ENCODE results near the gene FANCM.
"Not testable (repeated sequence)": the region's sequence is repeated elsewhere in the genome, so short reads cannot be mapped to it uniquely, and the experiment has no call there.

FANCM gene

DNA sequence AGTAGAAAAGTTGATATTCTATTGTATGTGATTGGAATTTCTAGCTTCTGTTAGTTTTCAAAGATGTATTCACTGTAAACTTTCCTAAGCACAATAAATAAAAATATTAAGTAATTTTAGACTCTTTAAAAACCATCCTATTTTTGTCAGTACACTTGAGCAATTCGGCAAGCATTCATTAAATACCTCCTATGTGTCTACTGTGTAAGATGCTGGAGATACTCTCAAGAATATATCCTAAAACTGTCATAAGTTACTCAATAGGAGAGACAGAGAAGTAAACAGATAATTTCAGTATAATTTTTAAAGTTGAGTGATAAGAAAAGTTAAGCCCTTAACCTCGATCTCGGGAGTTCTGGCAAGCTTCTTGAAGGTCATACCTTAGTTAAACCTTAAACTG lies 46.1 kb downstream of the FANCM start:
- Mint-ChIP-seq H3K4me1 (no peaks in the 10 kb centered on the region), H3K9me3 (no peaks in the 10 kb centered on the region), H3K36me3 (peaks cover 23% of the 10 kb centered on the region), H3K27ac (no peak overlapping the region), H3K4me3 (no peak overlapping the region), H3K27me3 (no peaks in the 10 kb centered on the region)
- ATAC-seq, result no peak

DNA sequence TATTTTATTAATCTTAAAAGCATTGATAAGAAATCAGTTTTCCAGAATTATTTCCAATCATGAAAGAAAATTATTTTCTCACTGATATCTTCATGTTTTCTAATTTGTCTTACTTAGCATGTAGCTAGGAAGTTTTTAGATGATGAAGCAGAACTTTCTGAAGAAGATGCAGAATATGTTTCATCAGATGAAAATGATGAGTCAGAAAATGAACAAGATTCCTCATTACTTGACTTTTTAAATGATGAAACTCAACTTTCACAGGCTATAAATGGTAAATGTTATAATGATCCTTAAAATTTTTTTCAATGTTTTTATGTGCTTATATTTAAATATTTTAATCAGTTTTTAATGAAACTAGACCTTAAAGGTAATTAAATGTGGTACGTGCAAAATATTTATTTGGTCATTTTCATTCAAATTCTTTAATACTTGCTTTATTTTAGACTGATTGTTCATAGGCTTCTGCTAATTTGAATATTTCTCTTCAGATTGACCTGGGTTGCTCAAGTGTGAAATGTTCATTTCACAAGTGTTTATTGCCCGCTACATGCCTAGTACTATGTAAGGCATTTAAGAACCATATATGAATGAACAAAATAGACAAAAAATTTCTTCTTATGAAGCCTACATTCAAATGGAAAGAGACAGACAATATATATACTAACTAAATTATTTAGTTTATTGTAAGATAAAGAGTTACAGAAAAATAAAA lies 49.5 kb downstream of the FANCM start:
- Mint-ChIP-seq H3K36me3 (peaks cover 23% of the 10 kb centered on the region), H3K9me3 (no peaks in the 10 kb centered on the region), H3K4me3 (no peak overlapping the region), H3K4me1 (no peaks in the 10 kb centered on the region), H3K27ac (no peak overlapping the region), H3K27me3 (no peaks in the 10 kb centered on the region)
- no peak for ATAC-seq

DNA sequence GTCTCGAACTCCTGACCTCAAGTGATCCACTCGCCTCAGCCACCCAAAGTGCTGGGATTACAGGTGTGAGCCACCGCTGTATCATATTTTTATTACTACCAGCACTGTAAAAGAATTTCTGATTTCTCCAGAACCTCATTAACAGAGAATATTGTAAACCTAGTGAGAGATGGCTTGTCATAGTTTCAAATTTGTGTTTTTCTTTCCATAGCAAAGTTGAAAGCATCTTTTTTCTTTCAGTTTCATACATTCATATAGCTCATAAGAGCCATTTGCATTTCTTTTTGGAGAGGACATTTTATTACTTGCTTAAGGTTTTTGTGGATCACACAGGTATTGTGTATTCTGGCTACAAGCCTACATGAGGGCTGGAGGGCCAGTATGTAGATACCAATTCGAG lies 59.2 kb downstream of the FANCM start:
- H3K4me3 Mint-ChIP-seq, result no peak overlapping the region
- H3K9me3 Mint-ChIP-seq, result no peaks in the 10 kb centered on the region
- H3K27me3 Mint-ChIP-seq, result no peaks in the 10 kb centered on the region
- no peaks in the 10 kb centered on the region for H3K4me1 Mint-ChIP-seq
- peak overlapping the region; percentile 3 for H3K27ac Mint-ChIP-seq
- no peak for ATAC-seq
- peaks cover 28% of the 10 kb centered on the region for H3K36me3 Mint-ChIP-seq

DNA sequence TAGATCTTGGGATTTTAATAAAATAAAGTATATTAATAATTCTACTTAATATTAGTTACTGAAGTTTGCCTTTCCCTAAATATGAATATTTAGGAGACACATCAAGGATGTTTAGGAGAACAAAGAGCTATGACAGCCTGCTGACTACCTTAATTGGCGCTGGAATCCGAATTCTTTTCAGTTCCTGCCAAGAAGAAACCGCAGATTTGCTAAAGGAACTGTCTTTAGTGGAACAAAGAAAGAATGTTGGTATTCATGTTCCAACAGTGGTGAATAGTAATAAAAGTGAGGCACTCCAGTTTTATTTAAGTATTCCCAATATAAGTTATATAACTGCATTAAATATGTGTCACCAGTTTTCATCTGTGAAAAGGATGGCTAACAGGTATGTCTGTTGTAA lies 62.8 kb downstream of the FANCM start:
- Mint-ChIP-seq H3K27ac (no peak overlapping the region), H3K4me1 (no peaks in the 10 kb centered on the region), H3K4me3 (no peak overlapping the region), H3K9me3 (no peaks in the 10 kb centered on the region), H3K27me3 (no peaks in the 10 kb centered on the region), H3K36me3 (peaks cover 27% of the 10 kb centered on the region)
- no peak for ATAC-seq

DNA sequence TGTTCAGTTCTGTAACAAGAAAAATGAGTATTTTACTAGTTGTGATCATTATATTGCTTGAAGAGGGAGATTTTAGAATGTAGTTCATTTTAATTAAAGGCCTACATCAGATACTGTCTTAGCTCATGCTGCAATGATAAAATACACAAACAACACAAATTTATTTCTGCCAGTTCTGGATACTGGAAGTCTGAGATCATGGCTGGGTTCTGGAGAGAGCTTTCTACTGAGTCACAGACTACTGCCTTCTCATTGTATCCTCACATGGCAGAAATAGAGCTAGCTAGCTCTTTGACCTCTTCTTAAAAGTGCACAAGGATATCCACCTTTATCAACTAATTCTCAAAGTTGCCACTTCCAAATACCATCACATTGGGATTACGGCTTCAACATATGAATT lies 63.5 kb downstream of the FANCM start:
- ATAC-seq, result no peak
- no peaks in the 10 kb centered on the region for H3K9me3 Mint-ChIP-seq
- no peak overlapping the region for H3K27ac Mint-ChIP-seq
- no peak overlapping the region for H3K4me3 Mint-ChIP-seq
- H3K4me1 Mint-ChIP-seq, result no peaks in the 10 kb centered on the region
- H3K36me3 Mint-ChIP-seq, result peaks cover 27% of the 10 kb centered on the region
- H3K27me3 Mint-ChIP-seq, result no peaks in the 10 kb centered on the region

DNA sequence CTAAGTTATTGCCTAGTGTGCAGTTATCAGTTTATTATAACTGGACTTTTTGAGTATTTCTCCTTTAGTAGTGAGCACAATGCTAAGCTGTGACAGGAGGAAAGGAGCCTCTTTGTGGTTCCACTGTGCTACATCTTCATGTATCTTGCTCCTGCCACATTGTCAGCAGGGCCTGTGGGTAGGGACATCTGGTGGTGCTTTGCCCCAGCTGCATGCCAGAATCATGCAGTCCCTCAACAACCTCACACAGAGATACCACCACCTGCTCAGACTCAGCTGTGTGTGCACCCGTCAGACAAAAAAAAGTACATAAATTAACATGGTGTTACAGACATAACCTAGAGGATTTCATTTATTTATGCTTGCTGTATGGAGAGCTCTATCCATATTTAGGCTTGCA lies 66.2 kb downstream of the FANCM start:
- peaks cover 26% of the 10 kb centered on the region for H3K36me3 Mint-ChIP-seq
- H3K27me3 Mint-ChIP-seq, result no peaks in the 10 kb centered on the region
- no peak overlapping the region for H3K4me3 Mint-ChIP-seq
- no peaks in the 10 kb centered on the region for H3K4me1 Mint-ChIP-seq
- no peaks in the 10 kb centered on the region for H3K9me3 Mint-ChIP-seq
- no peak for ATAC-seq
- peak overlapping the region; percentile 24 for H3K27ac Mint-ChIP-seq

DNA sequence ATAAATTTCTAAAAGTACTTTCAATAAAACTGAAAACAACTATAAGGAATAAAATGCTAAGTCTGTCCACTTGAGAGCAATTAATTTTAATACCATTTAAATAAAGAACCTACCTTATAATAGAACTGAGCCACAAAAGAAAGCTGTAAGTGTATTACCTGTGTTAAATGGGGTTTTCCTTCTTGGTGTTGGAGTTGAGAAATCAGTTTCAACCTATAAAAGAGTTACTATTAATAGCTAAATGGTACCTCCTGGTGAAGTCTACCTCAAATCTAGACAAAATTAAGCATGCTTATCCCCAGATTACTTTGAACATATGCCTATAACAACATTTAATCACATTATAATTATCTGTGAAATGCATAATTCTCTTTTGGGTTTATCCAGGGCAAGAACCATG lies 68.5 kb downstream of the FANCM start:
- no peaks in the 10 kb centered on the region for H3K4me1 Mint-ChIP-seq

DNA sequence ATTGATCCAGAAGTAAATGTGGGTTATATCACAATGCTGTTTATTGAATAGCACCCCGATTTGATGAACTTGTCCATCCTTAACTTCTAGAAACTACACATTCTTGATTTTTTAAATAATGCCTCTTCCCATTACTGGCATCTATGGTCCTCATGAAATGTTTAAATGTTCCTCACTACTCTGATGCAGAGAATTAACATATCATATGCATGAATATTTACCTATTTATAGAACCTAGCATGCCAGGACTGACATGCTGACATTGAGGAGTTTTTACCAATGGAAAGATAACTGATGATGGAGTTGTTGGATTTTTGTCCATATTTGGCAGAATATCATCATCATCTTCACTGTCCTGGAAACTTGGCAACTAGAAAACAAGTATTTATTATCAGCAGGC lies 74.4 kb downstream of the FANCM start:
- Mint-ChIP-seq H3K36me3 (peaks cover 52% of the 10 kb centered on the region), H3K4me3 (no peak overlapping the region), H3K27me3 (no peaks in the 10 kb centered on the region), H3K27ac (no peak overlapping the region), H3K9me3 (no peaks in the 10 kb centered on the region), H3K4me1 (no peaks in the 10 kb centered on the region)
- no peak for ATAC-seq

More for the DNA sequence above, 68.5 kb downstream of the FANCM start:
- Mint-ChIP-seq H3K36me3 (peaks cover 33% of the 10 kb centered on the region), H3K27me3 (no peaks in the 10 kb centered on the region), H3K4me3 (no peak overlapping the region), H3K9me3 (no peaks in the 10 kb centered on the region), H3K27ac (no peak overlapping the region)
- no peak for ATAC-seq

DNA sequence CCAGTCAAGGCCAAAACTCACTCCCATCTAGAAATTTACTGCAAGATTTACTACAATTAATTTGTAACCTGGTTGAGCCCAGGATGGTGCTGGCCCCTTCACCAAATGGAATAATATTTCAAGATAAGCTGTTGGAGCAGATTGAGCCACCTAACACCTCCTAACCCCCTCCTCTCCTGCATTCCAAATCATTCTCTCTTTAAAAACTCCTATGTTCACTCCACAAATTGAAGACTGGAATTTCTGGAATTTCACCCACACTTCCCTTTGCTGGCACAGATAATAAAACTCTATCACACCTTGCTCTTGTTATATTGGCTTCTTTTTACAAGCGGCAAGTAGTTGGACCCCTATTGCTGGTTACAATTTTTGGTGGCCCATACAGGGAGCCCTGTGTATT lies 75.6 kb downstream of the FANCM start:
- no peak for ATAC-seq
- H3K9me3 Mint-ChIP-seq, result no peaks in the 10 kb centered on the region
- H3K4me1 Mint-ChIP-seq, result no peaks in the 10 kb centered on the region
- H3K4me3 Mint-ChIP-seq, result no peak overlapping the region
- no peaks in the 10 kb centered on the region for H3K27me3 Mint-ChIP-seq
- H3K36me3 Mint-ChIP-seq, result peaks cover 46% of the 10 kb centered on the region
- H3K27ac Mint-ChIP-seq, result peak overlapping the region; percentile 8

DNA sequence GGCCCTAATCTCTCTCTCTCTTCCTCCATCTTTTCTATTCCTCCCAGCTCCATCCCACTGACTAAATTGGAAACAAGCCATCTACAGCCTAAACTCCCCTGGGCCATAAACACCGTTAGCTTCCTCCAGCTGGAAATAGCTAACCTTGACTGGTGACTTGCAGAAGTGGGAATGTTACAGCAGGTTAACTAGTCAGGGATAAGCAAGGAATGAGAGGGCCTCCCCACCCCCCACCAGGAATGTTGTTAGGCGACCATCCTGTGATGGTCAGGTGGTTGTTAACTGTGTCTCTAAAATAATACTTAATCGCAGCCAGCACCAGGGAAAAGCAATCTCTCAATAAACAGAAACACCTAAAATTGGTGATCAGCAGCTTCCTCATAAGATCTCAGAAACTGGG lies 76.5 kb downstream of the FANCM start:
- no peaks in the 10 kb centered on the region for H3K27me3 Mint-ChIP-seq
- no peaks in the 10 kb centered on the region for H3K4me1 Mint-ChIP-seq
- no peak overlapping the region for H3K4me3 Mint-ChIP-seq
- H3K36me3 Mint-ChIP-seq, result peaks cover 45% of the 10 kb centered on the region
- no peak for ATAC-seq
- no peaks in the 10 kb centered on the region for H3K9me3 Mint-ChIP-seq
- H3K27ac Mint-ChIP-seq, result no peak overlapping the region

DNA sequence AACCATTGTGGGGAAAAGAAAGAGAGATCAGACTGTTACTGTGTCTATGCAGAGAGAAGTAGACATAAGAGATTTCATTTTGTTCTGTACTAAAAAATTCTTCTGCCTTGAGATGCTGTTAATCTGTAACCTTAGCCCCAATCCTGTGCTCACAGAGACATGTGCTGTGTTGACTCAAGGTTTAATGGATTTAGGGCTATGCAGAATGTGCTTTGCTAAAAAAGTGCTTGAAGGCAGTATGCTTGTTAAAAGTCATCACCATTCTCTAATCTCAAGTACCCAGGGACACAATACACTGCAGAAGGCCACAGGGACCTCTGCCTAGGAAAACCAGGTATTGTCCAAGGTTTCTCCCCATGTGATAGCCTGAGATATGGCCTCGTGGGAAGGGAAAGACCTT lies 78.0 kb downstream of the FANCM start:
- not testable (repeated sequence) for H3K27me3 Mint-ChIP-seq, ATAC-seq, H3K27ac Mint-ChIP-seq, H3K4me3 Mint-ChIP-seq, H3K4me1 Mint-ChIP-seq, H3K9me3 Mint-ChIP-seq
- H3K36me3 Mint-ChIP-seq, result peaks cover 50% of the 10 kb centered on the region

DNA sequence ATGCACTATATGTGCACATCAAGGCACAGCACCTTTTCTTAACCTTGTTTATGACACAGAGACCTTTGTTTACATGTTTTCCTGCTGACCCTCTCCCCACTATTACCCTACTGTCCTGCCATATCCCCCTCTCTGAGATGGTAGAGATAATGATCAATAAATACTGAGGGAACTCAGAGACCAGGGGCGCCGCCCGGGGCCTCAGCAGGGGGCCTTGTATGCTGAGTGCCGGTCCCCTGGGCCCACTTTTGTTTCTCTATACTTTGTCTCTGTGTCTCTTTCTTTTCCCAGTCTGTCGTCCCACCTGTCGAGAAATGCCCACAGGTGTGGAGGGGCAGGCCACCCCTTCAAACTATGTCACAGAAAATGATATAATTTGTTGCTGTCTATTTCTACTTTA lies 78.6 kb downstream of the FANCM start:
- H3K27ac Mint-ChIP-seq, result not testable (repeated sequence)

DNA sequence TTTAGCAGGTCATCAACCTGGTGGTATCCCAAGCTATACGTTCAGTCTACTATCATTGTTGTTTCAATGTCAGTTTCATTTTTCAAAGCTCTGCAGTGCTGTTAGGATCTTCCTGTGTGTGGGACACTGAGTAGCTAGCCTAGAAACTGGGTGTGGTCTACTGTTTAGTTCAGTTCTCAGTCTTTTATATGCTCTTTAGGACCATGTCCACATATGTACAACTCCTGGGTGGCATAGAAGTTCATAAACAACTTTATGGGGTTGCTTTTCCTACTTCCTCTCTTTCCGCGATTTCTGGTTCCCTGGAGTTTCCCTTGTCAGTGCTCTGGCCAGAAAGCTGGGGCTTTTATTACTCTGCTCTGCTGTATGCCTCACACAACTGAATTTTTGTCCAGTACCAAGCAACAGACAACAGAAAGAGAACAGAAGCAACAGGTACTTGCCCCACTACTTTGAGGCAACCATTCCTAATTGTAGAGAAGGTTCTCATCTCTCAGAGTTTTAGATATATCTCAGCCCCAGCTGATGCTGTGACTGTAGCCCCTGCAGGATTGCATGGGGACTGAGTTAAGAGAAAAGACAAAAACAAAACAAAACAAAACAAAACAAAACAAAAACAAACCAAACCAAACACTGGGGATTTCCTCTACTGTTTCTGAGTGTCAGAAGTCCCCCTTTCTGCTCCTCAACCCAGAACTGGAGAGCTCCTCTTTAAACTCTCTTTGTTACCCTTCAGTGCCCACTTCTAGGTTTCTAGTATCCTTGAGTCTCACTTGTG lies 86.9 kb downstream of the FANCM start:
- no peak for ATAC-seq
- Mint-ChIP-seq H3K4me3 (no peak overlapping the region), H3K27ac (peak overlapping the region; percentile 49), H3K36me3 (peaks cover 68% of the 10 kb centered on the region), H3K27me3 (no peaks in the 10 kb centered on the region), H3K9me3 (no peaks in the 10 kb centered on the region), H3K4me1 (no peaks in the 10 kb centered on the region)

More for the DNA sequence above, 78.6 kb downstream of the FANCM start:
- not testable (repeated sequence) for H3K27me3 Mint-ChIP-seq, ATAC-seq, H3K9me3 Mint-ChIP-seq, H3K4me1 Mint-ChIP-seq, H3K4me3 Mint-ChIP-seq
- H3K36me3 Mint-ChIP-seq, result peaks cover 53% of the 10 kb centered on the region

DNA sequence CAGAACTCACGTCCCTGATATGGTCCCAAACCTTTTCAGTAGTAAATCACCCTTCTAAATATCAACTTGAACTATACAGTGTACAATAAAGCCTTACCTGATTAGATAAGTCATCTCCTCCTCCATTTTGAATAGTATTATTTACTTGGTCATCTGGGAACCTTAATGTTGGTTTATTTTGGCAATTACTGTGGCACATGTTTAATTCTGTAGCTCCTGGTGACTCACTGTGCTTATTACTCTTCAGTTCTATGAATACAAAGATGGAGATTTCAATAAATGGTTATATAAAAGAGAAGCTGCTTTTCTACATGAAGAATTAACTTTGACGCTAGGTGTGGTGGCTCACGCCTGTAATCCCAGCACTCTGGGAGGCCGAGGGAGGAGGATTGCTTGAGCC lies 91.8 kb downstream of the FANCM start:
- Mint-ChIP-seq H3K9me3 (no peaks in the 10 kb centered on the region), H3K36me3 (peaks cover 68% of the 10 kb centered on the region), H3K27ac (no peak overlapping the region), H3K27me3 (no peaks in the 10 kb centered on the region), H3K4me3 (no peak overlapping the region), H3K4me1 (no peaks in the 10 kb centered on the region)
- no peak for ATAC-seq

DNA sequence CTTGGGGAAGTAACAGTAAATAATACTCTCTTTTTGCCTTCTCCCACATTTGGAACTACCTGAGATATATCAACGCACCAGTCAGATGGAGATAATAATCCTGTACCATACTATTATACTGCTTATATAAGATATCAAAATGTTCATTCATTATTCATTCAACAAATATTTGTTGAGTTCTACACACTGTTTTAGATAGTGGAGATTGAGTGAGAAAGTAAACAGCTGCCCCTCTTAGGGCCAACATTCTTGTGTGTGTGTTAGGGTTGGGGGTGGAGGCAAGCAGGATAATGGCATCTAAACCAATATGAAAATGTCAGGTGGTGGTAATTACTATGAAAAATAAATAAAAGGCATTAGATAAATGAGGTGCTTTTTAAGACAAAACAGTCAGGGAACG lies 103.3 kb downstream of the FANCM start:
- Mint-ChIP-seq H3K36me3 (peaks cover 36% of the 10 kb centered on the region), H3K27ac (no peak overlapping the region), H3K4me3 (no peak overlapping the region), H3K4me1 (peaks cover 12% of the 10 kb centered on the region), H3K27me3 (no peaks in the 10 kb centered on the region), H3K9me3 (no peaks in the 10 kb centered on the region)
- no peak for ATAC-seq

DNA sequence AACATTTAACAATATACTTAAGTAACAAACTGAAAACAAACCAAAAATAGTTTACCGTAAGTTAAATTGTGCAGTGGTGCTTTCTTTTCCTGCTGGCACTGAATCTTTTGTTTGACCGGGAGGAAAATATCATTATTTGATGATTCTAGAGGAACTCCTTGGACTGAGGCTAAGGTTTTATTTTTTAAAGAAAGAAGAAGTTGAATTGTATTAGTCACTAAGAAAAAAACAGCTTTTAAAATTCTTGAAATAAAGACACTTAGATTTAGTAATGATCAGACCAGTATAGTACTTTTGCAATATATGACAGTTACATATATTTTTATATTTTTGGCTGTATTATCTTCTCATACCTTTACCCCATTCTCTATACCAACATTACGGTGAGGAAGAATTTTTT lies 107.0 kb downstream of the FANCM start:
- peaks cover 28% of the 10 kb centered on the region for H3K36me3 Mint-ChIP-seq
- no peak overlapping the region for H3K27ac Mint-ChIP-seq
- H3K9me3 Mint-ChIP-seq, result no peaks in the 10 kb centered on the region
- H3K4me1 Mint-ChIP-seq, result peaks cover 6% of the 10 kb centered on the region
- ATAC-seq, result no peak
- H3K4me3 Mint-ChIP-seq, result no peak overlapping the region
- H3K27me3 Mint-ChIP-seq, result no peaks in the 10 kb centered on the region

Data from stimulated activated memory B cell treated with anti-CD40 and anti-IgM and Interleukin-4, amounts not matched to agents 10 μg/mL and 1 μg/mL and 100 μg/mL, for 72 hours (primary cell).